Tibial nerve (tissue), 4 donors: ENCODE results near the gene OR6B1.

Experiments
- EP300 ChIP-seq, 2 donors: sonication (generic); formaldehyde crosslinking; IDR thresholded peaks; one replicate each; pipeline ENCODE4 v1.6.1; 2017; ENCODE audit warnings: antibody characterized with exemption in 2 of 2, mild to moderate bottlenecking in 1 of 2
- POLR2A ChIP-seq, 2 donors: fragments of 450-650 bp; IDR thresholded peaks; one replicate each; pipeline ENCODE4 v1.6.1; 2017; ENCODE audit warnings: antibody characterized with exemption in 2 of 2, mild to moderate bottlenecking in 2 of 2, moderate library complexity in 2 of 2
- TF ChIP-seq, protein P1 (sequence below), 5 experiments: fragments of 200-600 bp in 3 of 5; fragments of 450-650 bp in 2 of 5; sonication (generic) in 3 of 5; IDR thresholded peaks; one replicate each; pipeline ENCODE4 v1.5.1; 2016 to 2019; ENCODE audit warnings: antibody characterized with exemption in 5 of 5, mild to moderate bottlenecking in 3 of 5, moderate library complexity in 2 of 5

DNA sequence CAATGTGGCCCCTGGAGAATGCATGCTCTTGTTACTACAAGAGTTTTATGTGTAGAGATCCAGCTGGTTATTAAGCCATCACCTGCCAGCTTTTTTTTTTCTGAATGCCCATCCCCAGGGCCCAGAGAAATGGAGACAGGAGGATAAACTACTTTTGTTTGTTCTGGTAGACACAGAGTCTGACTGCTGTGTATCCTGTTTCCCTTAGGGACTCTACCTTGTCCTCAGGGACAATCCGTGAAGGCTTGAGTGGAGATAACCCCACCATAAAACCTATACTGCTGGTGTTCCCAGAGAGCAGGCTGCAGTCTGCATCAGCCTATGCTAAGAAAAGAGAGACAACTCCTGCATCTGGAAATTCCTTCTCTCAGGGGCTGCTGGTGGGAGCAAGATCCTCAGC lies 48.5 kb downstream of the OR6B1 start, which contains the start of gene OR2A5:
- TF ChIP-seq POLR2A (IDR thresholded peaks at IDR 0.05) (no peak), EP300 (IDR thresholded peaks at IDR 0.05) (no peak)
- TF ChIP-seq, protein P1, sequence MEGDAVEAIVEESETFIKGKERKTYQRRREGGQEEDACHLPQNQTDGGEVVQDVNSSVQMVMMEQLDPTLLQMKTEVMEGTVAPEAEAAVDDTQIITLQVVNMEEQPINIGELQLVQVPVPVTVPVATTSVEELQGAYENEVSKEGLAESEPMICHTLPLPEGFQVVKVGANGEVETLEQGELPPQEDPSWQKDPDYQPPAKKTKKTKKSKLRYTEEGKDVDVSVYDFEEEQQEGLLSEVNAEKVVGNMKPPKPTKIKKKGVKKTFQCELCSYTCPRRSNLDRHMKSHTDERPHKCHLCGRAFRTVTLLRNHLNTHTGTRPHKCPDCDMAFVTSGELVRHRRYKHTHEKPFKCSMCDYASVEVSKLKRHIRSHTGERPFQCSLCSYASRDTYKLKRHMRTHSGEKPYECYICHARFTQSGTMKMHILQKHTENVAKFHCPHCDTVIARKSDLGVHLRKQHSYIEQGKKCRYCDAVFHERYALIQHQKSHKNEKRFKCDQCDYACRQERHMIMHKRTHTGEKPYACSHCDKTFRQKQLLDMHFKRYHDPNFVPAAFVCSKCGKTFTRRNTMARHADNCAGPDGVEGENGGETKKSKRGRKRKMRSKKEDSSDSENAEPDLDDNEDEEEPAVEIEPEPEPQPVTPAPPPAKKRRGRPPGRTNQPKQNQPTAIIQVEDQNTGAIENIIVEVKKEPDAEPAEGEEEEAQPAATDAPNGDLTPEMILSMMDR (IDR thresholded peaks at IDR 0.05), result no peak
